ENCODE measurements around the gene FGFR2.

DNA sequence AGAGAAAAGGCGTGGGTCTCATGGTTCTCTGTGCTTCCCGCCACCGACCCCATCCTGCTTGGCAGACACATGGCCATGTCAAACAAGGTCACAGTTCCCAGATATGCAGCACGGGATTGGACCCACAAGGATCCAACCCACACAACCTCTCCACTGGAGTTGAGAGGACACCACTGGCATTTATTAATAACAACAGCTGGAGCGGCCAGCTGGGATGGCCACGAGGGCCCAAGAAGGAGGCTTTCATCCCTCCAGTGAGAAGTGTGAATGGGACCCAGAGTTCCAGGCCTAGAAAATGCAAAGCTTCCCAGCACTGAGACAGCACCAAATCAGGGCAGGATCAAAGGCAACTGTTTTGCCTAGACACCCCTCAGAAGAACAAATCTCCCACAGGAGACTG lies 31.5 kb downstream of the FGFR2 start:
- TF ChIP-seq, protein P1, sequence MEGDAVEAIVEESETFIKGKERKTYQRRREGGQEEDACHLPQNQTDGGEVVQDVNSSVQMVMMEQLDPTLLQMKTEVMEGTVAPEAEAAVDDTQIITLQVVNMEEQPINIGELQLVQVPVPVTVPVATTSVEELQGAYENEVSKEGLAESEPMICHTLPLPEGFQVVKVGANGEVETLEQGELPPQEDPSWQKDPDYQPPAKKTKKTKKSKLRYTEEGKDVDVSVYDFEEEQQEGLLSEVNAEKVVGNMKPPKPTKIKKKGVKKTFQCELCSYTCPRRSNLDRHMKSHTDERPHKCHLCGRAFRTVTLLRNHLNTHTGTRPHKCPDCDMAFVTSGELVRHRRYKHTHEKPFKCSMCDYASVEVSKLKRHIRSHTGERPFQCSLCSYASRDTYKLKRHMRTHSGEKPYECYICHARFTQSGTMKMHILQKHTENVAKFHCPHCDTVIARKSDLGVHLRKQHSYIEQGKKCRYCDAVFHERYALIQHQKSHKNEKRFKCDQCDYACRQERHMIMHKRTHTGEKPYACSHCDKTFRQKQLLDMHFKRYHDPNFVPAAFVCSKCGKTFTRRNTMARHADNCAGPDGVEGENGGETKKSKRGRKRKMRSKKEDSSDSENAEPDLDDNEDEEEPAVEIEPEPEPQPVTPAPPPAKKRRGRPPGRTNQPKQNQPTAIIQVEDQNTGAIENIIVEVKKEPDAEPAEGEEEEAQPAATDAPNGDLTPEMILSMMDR (IDR thresholded peaks at IDR 0.05; ENCODE audit: low read depth, low read length, missing input control): no peak
- no peak for TF ChIP-seq RXRA (IDR thresholded peaks at IDR 0.05)
- TF ChIP-seq, protein P2, sequence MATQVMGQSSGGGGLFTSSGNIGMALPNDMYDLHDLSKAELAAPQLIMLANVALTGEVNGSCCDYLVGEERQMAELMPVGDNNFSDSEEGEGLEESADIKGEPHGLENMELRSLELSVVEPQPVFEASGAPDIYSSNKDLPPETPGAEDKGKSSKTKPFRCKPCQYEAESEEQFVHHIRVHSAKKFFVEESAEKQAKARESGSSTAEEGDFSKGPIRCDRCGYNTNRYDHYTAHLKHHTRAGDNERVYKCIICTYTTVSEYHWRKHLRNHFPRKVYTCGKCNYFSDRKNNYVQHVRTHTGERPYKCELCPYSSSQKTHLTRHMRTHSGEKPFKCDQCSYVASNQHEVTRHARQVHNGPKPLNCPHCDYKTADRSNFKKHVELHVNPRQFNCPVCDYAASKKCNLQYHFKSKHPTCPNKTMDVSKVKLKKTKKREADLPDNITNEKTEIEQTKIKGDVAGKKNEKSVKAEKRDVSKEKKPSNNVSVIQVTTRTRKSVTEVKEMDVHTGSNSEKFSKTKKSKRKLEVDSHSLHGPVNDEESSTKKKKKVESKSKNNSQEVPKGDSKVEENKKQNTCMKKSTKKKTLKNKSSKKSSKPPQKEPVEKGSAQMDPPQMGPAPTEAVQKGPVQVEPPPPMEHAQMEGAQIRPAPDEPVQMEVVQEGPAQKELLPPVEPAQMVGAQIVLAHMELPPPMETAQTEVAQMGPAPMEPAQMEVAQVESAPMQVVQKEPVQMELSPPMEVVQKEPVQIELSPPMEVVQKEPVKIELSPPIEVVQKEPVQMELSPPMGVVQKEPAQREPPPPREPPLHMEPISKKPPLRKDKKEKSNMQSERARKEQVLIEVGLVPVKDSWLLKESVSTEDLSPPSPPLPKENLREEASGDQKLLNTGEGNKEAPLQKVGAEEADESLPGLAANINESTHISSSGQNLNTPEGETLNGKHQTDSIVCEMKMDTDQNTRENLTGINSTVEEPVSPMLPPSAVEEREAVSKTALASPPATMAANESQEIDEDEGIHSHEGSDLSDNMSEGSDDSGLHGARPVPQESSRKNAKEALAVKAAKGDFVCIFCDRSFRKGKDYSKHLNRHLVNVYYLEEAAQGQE (IDR thresholded peaks at IDR 0.05): no peak
- TF ChIP-seq GABPA (IDR thresholded peaks at IDR 0.05 in 1 of 2, conservative IDR thresholded peaks at IDR 0.05 in 1 of 2): no peak
- TF ChIP-seq HNF4G (IDR thresholded peaks at IDR 0.05): no peak
- no peak for TF ChIP-seq TAF1 (conservative IDR thresholded peaks at IDR 0.05)
- TF ChIP-seq, protein P3, sequence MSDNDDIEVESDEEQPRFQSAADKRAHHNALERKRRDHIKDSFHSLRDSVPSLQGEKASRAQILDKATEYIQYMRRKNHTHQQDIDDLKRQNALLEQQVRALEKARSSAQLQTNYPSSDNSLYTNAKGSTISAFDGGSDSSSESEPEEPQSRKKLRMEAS (IDR thresholded peaks at IDR 0.05): no peak
- TF ChIP-seq, protein P4, sequence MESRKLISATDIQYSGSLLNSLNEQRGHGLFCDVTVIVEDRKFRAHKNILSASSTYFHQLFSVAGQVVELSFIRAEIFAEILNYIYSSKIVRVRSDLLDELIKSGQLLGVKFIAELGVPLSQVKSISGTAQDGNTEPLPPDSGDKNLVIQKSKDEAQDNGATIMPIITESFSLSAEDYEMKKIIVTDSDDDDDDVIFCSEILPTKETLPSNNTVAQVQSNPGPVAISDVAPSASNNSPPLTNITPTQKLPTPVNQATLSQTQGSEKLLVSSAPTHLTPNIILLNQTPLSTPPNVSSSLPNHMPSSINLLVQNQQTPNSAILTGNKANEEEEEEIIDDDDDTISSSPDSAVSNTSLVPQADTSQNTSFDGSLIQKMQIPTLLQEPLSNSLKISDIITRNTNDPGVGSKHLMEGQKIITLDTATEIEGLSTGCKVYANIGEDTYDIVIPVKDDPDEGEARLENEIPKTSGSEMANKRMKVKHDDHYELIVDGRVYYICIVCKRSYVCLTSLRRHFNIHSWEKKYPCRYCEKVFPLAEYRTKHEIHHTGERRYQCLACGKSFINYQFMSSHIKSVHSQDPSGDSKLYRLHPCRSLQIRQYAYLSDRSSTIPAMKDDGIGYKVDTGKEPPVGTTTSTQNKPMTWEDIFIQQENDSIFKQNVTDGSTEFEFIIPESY (IDR thresholded peaks at IDR 0.05): no peak
- TF ChIP-seq, protein P5, sequence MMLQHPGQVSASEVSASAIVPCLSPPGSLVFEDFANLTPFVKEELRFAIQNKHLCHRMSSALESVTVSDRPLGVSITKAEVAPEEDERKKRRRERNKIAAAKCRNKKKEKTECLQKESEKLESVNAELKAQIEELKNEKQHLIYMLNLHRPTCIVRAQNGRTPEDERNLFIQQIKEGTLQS (IDR thresholded peaks at IDR 0.05): no peak
- TF ChIP-seq HNF4A (conservative IDR thresholded peaks at IDR 0.05): no peak
- no peak for TF ChIP-seq EGR1 (IDR thresholded peaks at IDR 0.05; ENCODE audit: low read depth in 2 of 2)
- no peak for TF ChIP-seq YY1 (IDR thresholded peaks at IDR 0.05)
- no peak for TF ChIP-seq JUND (IDR thresholded peaks at IDR 0.05)
- TF ChIP-seq RAD21 (IDR thresholded peaks at IDR 0.05): no peak

All from liver (tissue), 3 donors.